ENCODE measurements around the gene RFTN1. TPM values are rescaled to one million over a fixed set of nuclear protein-coding genes. Genes with fewer than 3 reads are reported as not detected.

The RFTN1 gene
- polyA plus RNA-seq, 1 donor from 2014 or later = 43.1 TPM

DNA sequence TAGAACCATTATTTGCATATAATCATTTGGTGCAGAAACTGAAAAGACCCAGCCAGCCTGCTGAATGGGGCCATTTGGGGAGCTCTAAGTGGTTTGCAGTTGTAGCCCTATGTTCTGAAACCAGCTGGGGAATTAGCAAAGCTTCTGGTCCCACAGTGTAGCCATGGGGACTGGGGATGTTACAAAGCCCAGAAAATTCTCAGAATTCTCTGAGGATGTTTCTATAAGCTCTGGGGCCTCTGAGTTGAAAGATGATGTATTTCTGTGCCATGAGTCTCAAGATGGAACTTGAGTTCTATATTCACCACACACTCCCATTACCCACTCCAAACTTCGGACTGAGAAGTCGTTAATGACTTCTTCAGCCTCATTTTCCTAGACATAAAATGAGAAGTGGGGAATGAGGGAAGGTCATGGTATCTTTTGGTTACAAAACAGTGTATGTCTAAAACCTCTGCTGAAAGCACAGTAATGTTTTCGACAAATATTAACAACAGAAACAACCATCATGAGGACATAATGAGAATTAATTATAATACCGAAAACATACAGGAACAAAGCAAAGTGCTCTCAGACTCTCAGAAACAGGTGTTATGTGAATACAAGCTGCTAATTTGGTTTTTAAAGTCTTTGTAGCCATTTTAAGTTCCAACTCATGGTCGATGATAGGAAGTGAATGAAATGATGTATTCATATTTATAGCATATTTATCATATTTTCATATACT lies 89.4 kb downstream of the RFTN1 start:
- Mint-ChIP-seq H3K4me3 (no peak overlapping the region), H3K36me3 (peaks cover 10% of the 10 kb centered on the region), H3K27ac (no peak overlapping the region), H3K9me3 (no peaks in the 10 kb centered on the region), H3K27me3 (peaks cover 7% of the 10 kb centered on the region), H3K4me1 (peaks cover 13 to 22% (median 21%) of the 10 kb centered on the region in 3 donors)

DNA sequence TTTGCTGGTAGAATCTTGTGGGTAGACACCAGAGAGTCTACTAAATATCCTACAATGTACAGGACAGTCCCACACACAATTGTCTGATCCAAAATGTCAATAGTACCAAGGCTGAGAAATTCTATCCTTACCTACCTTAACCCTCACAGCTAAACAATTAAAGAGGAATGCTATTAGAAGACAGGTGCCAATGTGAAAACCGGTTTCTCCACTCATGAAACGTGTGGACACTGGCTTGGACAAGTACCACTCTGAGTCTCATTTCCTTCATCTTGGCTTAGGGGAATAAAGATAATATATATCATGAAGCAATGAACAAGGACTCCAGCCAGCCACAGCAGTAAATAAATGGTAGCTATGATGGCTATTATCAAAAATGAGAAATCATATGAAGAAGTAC lies 90.2 kb downstream of the RFTN1 start:
- Mint-ChIP-seq H3K27me3 (peaks cover 7% of the 10 kb centered on the region), H3K4me3 (no peak overlapping the region), H3K36me3 (peaks cover 10% of the 10 kb centered on the region), H3K27ac (no peak overlapping the region), H3K4me1 (peaks cover 18 to 26% (median 24%) of the 10 kb centered on the region in 3 donors), H3K9me3 (no peaks in the 10 kb centered on the region)

DNA sequence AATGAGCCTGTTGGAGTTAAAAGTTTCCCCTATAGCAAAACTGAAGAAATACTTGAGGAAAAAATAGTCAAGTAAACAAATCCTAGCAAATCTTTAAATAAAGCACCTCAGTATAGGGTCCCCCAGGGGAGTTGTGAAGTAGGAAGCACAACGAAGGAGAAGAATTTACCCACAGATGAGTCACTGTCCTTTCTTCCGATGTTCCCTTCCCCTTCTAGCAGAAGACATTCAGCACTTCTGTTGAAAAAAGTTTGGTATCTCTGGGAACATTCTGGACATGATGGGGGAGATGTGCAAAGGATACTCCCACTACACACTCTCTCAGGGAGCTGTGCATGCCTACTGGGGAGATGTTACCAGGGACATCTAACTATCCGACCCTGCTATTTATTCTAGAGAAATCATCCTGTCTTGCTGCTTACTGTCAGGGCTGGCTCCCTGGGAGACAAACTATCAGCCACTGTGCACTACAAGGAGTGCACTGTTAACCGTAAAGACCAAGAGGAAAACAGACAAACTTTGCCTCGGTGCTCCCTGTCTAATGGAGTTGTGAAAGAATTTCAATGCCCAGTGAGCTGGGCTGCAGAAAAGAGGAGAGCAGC lies 93.8 kb downstream of the RFTN1 start:
- Mint-ChIP-seq H3K27me3 (no peaks in the 10 kb centered on the region), H3K4me1 (peaks cover 19 to 31% (median 24%) of the 10 kb centered on the region in 3 donors), H3K9me3 (no peaks in the 10 kb centered on the region), H3K4me3 (peak overlapping the region in 1 of 4 donors; percentile 38), H3K27ac (peak overlapping the region in 1 of 3 donors; percentile 28), H3K36me3 (peaks cover 5% of the 10 kb centered on the region)

DNA sequence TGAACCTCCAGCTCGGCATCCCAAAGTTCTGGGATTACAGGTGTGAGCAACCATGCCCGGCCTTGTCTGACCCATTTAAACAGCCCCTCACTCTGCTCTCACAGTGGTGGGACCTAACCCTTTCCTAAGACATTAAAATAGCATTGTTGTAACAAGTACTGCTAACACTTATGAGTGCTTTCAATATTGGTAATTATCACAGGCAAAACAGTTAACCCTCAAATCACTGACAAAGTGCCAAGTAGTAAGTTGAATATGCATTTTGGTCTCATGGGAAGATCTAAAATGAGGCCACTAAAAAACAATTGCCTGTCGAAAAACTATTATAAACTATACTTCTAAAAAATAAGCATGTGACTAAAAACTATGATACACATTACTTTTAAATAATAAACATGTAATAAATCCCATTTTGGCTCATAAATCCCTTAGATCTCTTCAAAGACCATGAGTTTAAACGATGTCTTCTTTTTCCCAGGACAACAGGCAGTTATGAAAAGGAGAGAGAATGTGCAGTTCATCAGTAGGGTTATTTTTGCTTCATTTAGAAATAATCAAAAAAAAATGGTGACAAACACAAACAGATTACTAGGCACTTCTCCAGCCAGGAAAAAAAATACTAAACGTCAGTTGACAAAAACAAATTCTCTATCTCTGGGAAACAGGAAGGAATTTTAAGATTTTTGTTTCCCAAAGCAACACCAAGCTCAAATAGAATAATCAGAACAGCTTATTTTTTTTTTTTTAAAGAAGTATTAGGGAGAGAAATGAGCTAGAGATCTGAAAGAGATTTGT lies 95.4 kb downstream of the RFTN1 start:
- no peak overlapping the region for H3K27ac Mint-ChIP-seq

DNA sequence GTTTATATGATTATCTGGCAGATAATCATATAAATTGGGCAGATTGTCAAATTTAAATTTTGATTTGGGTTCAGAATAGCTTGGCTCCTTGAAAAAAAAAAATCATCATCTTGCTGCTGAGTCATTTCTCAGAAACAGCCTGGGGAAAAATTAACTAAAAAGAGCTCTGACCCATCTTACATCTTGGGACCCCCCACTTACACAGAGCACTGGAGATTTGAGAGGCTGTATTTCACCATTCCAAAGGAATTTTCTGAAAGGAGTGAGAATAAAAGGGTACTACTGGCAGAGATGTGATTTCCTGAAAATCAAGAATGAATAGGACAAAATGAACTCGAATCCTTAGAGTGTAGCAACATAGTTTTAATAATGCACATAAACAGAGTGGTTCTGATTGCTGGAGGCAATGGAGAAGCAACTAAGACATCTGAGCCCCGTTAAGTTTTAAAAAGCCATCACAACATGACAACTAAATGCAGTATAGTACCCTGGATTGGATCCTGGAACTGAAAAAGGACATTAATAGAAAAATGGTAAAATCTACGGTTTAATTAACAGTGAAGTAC lies 97.5 kb downstream of the RFTN1 start:
- H3K4me3 Mint-ChIP-seq = no peak overlapping the region
- no peak overlapping the region for H3K27ac Mint-ChIP-seq
- H3K4me1 Mint-ChIP-seq = peaks cover 31 to 38% (median 32%) of the 10 kb centered on the region in 3 donors
- H3K36me3 Mint-ChIP-seq = peaks cover 8% of the 10 kb centered on the region
- H3K9me3 Mint-ChIP-seq = no peaks in the 10 kb centered on the region
- H3K27me3 Mint-ChIP-seq = peaks cover 4% of the 10 kb centered on the region

More for the DNA sequence above, 95.4 kb downstream of the RFTN1 start:
- peaks cover 21 to 33% (median 25%) of the 10 kb centered on the region in 3 donors for H3K4me1 Mint-ChIP-seq
- no peaks in the 10 kb centered on the region for H3K27me3 Mint-ChIP-seq
- no peak overlapping the region for H3K4me3 Mint-ChIP-seq
- peaks cover 5% of the 10 kb centered on the region for H3K36me3 Mint-ChIP-seq
- no peaks in the 10 kb centered on the region for H3K9me3 Mint-ChIP-seq

DNA sequence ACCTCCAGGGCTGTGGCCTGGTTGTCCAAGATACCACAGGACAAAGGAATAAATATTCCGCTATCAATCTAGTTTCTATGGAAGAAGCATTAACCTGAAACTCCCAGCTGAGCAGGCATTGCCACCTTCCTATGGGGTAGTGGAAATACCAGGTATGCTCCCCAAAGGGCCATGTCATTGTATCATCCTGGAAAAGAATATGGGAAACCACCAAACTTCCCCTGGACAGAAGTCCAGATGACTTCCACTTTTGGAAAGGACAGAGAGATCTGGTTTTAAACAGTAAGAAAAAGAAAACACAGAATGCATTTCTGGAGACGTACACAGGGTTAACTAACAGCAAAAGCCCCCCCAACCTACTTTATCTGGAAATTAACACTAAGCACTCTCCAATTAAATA lies 100.2 kb downstream of the RFTN1 start:
- Mint-ChIP-seq H3K27ac (no peak overlapping the region), H3K27me3 (peaks cover 4% of the 10 kb centered on the region), H3K4me1 (peaks cover 14 to 28% (median 19%) of the 10 kb centered on the region in 3 donors)

DNA sequence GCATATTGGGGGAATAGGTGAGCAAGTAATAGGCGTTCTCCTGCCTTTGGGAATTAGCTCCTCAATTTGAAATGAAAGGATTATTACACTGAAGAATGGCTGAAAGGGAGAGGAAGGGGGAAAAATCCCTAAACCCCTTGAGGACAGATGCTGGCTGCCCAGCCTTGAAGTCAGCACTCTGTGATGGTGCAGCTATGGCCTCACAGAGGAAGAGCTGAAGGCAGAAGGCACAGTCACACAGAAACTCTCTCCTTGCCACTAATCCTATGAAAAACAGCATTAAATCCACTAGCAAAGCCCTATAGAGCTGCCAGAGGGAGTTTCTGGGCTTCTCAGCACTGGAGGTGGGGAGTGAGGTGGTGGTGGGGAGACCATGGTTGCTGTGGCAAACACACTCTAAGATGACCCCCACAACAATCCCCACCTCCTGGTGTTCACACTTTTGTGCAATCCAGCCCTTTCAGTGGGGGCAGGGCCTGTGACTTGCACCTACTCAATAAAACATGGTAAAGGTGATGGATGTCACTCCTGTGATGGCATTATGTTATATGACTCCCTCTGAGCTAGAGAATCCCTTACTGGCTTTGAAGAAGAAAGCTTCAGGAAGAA lies 101.2 kb downstream of the RFTN1 start:
- H3K27ac Mint-ChIP-seq = no peak overlapping the region
- H3K36me3 Mint-ChIP-seq = peaks cover 10% of the 10 kb centered on the region
- peaks cover 14 to 28% (median 19%) of the 10 kb centered on the region in 3 donors for H3K4me1 Mint-ChIP-seq
- H3K9me3 Mint-ChIP-seq = no peaks in the 10 kb centered on the region
- peak overlapping the region in 1 of 4 donors; percentile 38 for H3K4me3 Mint-ChIP-seq
- peaks cover 4% of the 10 kb centered on the region for H3K27me3 Mint-ChIP-seq

More for the DNA sequence above, 100.2 kb downstream of the RFTN1 start:
- no peaks in the 10 kb centered on the region for H3K9me3 Mint-ChIP-seq
- no peak overlapping the region for H3K4me3 Mint-ChIP-seq
- H3K36me3 Mint-ChIP-seq = peaks cover 8% of the 10 kb centered on the region

DNA sequence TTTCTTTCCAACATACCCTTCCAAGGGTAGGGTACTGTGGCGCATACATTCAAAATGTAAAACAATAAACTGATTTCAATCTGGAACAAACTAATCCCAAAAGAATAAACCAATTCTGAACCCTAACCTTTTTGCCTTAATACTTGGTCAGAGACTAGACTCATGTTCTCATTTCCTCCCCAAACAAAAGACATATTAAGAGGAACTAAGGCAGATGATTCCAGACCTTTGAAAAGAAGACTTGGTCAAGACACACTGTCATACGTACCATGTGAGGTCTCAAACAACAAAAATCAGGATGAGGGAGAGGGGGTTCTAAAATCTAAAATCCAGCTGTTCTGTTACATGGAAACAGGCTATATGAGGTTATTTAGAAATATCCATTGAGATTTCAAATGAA lies 102.1 kb downstream of the RFTN1 start:
- peaks cover 4% of the 10 kb centered on the region for H3K27me3 Mint-ChIP-seq
- no peak overlapping the region for H3K4me3 Mint-ChIP-seq
- H3K27ac Mint-ChIP-seq = no peak overlapping the region
- peaks cover 16 to 31% (median 19%) of the 10 kb centered on the region in 3 donors for H3K4me1 Mint-ChIP-seq
- H3K9me3 Mint-ChIP-seq = no peaks in the 10 kb centered on the region
- H3K36me3 Mint-ChIP-seq = peaks cover 8% of the 10 kb centered on the region

DNA sequence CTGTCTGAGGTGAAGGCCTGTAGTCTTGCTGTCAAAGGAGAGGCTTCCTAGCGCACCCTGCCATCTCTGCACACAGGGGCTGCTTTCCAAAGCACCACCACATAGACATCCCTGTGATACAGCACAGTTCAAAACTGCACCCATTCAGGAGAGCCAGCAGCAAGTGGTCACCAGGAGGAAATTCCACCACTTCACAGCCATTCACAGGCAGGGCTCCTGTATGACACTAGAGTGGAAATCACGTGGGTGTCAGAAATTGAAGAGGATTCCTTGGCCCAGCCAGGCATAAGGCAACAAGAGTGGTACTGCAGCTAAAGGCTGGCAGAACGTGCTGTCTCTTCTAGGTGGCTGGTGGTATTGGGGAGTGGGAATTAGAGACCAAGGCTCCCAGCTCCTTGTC lies 102.8 kb downstream of the RFTN1 start:
- peaks cover 13 to 27% (median 21%) of the 10 kb centered on the region in 3 donors for H3K4me1 Mint-ChIP-seq
- H3K27me3 Mint-ChIP-seq = peaks cover 4% of the 10 kb centered on the region
- H3K4me3 Mint-ChIP-seq = no peak overlapping the region
- H3K36me3 Mint-ChIP-seq = peaks cover 10% of the 10 kb centered on the region
- no peak overlapping the region for H3K27ac Mint-ChIP-seq
- H3K9me3 Mint-ChIP-seq = no peaks in the 10 kb centered on the region

DNA sequence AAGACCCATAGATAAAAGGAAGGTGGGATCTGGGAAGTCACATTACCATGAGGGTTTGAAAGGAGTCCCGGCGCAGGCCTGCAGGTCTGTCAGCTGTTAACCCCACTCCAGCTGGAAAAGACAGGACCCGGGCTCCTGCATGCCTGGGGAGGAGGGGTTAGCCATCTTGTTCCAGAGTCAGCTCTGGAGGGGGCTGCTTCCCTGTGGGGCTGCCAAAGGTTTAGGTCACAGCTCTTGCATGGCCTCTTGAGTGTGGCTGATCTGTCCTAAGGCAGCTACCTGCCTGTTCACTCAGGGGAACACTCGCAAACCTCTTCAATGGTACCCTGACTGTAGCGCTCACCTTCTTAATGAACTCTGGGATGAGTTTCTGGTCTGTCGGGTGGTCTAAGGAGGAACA lies 104.5 kb downstream of the RFTN1 start:
- Mint-ChIP-seq H3K27me3 (peaks cover 4% of the 10 kb centered on the region), H3K4me3 (no peak overlapping the region), H3K27ac (no peak overlapping the region), H3K9me3 (no peaks in the 10 kb centered on the region), H3K4me1 (peaks cover 13 to 26% (median 25%) of the 10 kb centered on the region in 3 donors), H3K36me3 (peaks cover 8% of the 10 kb centered on the region)

DNA sequence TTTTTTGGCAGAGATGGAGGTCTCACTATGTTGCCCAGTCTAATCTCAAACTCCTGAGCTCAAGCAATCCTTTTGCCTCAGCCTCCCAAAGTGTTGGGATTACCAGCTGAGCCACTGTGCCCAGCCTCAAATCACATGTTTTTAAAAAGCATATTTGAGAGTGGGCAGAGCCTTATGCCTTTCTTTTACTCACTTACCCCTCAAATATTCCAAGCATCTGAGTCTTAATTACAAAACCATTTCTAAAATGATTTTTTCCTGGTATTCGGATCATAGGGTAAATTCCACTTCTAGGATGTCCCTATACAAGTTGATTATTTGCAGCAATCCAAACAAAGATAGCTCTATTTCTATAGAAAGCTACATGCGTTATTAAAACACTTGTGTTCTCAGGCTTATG lies 106.1 kb downstream of the RFTN1 start:
- peaks cover 6% of the 10 kb centered on the region for H3K36me3 Mint-ChIP-seq
- peaks cover 13 to 23% (median 22%) of the 10 kb centered on the region in 3 donors for H3K4me1 Mint-ChIP-seq
- H3K9me3 Mint-ChIP-seq = no peaks in the 10 kb centered on the region

DNA sequence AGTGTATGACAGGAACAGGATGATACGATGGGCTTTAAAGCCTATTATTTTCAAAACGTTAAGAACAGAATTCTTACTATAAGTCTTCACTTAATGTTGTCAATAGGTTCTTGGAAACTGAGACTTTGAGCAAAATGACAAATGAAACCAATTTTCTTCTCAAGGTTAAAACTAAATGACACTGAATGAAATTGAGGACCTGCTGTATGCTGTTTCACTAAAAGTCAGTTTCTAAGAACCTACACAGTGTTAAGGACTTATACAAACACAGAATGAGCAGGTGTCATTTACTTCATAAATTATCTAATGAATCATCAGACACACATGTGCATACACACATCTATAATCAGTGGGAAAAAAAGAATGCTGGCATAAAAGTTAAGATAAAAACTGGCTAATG lies 106.9 kb downstream of the RFTN1 start:
- Mint-ChIP-seq H3K4me3 (peak overlapping the region in 1 of 4 donors; percentile 70), H3K27ac (peak overlapping the region in 1 of 3 donors; percentile 47), H3K4me1 (peaks cover 11 to 19% (median 17%) of the 10 kb centered on the region in 3 donors), H3K27me3 (peaks cover 4% of the 10 kb centered on the region), H3K36me3 (peaks cover 10% of the 10 kb centered on the region), H3K9me3 (no peaks in the 10 kb centered on the region)

More for the DNA sequence above, 106.1 kb downstream of the RFTN1 start:
- Mint-ChIP-seq H3K27me3 (peaks cover 4% of the 10 kb centered on the region), H3K4me3 (no peak overlapping the region), H3K27ac (no peak overlapping the region)

DNA sequence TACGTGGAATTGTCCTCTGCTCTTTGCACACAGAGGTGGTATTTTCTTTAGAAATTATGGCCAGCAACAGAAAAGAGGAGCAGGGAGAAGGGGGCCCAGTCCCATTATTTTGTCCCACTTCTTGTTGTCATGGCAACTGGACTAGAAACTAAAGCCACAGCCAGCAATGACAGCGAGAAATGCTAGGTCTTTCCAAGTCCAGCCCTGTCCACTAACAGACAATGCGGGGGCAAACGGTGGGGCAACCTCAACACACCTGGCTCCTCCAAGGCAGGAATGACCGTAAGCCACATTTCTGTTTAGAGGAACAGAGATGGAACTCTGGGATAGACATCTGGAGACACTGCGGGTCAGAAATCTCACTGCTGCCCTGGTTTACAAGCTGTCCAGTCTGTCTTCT lies 107.3 kb downstream of the RFTN1 start:
- no peaks in the 10 kb centered on the region for H3K9me3 Mint-ChIP-seq
- H3K4me3 Mint-ChIP-seq = no peak overlapping the region
- peaks cover 3% of the 10 kb centered on the region for H3K27me3 Mint-ChIP-seq
- no peak overlapping the region for H3K27ac Mint-ChIP-seq
- peaks cover 10% of the 10 kb centered on the region for H3K36me3 Mint-ChIP-seq
- peaks cover 8 to 17% (median 16%) of the 10 kb centered on the region in 3 donors for H3K4me1 Mint-ChIP-seq

DNA sequence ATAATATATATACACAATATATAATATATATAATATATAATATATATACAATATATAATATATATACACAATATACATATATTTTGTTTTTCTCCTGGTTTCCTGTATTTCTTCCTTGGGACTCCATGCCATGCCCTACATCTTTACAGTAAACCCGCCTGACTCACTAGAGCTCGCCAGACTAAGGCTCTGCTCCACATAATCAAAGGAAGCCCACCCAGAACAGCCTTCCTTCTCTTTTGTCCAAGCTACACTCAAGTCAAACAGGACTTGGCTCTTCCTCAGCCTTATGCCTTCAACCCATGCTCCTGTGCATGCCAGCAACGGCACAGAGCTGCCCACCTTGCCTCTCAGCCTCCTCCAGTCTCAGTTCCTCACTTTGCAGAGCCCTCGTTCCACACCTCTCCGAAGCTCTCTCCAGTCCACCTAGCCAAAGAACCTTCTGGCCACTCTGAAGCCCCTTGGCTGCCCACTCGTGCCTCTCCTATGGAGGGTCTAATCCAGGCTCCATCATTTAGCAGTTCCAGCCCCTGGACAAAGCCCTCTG lies 109.1 kb downstream of the RFTN1 start:
- Mint-ChIP-seq H3K27ac (no peak overlapping the region), H3K4me1 (peaks cover 12 to 25% (median 25%) of the 10 kb centered on the region in 3 donors), H3K27me3 (peaks cover 3% of the 10 kb centered on the region), H3K9me3 (no peaks in the 10 kb centered on the region), H3K36me3 (peaks cover 10% of the 10 kb centered on the region), H3K4me3 (peak overlapping the region in 1 of 4 donors; percentile 78)
